ENCODE measurements around the gene LOXHD1. TPM values are rescaled to one million over a fixed set of nuclear protein-coding genes. Genes with fewer than 3 reads are reported as not detected.

LOXHD1 gene
- total and polyA plus RNA-seq, 2 of the 13 experiments (the other 11 are each of a cell fraction or from before 2014, with no cell fraction given), result not detected

DNA sequence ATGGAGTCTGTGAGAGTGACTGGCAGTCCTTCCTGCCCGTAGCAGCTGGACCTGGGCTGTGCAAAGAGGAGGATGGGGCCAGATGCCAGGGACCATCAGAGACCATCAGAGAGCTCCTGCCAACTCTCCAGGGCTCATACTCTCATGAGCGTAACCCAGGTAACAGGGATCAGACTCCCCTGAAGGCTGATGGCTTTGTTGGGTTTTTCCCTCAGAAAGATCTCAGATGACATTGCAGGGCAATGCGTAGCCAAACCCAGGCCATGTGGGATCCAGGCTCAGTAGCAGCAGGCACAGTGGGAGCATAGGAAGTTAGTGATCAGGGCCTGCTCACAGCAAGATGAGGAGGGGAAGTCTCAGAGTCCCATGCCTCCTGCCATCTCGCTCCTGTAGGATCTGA, 218.0 kb downstream of the LOXHD1 start (continued):
- no peak for TF ChIP-seq ZFP90 (CRISPR knock-in tag; IDR thresholded peaks at IDR 0.05; ENCODE audit: borderline replicate concordance)
- TF ChIP-seq, protein P1, sequence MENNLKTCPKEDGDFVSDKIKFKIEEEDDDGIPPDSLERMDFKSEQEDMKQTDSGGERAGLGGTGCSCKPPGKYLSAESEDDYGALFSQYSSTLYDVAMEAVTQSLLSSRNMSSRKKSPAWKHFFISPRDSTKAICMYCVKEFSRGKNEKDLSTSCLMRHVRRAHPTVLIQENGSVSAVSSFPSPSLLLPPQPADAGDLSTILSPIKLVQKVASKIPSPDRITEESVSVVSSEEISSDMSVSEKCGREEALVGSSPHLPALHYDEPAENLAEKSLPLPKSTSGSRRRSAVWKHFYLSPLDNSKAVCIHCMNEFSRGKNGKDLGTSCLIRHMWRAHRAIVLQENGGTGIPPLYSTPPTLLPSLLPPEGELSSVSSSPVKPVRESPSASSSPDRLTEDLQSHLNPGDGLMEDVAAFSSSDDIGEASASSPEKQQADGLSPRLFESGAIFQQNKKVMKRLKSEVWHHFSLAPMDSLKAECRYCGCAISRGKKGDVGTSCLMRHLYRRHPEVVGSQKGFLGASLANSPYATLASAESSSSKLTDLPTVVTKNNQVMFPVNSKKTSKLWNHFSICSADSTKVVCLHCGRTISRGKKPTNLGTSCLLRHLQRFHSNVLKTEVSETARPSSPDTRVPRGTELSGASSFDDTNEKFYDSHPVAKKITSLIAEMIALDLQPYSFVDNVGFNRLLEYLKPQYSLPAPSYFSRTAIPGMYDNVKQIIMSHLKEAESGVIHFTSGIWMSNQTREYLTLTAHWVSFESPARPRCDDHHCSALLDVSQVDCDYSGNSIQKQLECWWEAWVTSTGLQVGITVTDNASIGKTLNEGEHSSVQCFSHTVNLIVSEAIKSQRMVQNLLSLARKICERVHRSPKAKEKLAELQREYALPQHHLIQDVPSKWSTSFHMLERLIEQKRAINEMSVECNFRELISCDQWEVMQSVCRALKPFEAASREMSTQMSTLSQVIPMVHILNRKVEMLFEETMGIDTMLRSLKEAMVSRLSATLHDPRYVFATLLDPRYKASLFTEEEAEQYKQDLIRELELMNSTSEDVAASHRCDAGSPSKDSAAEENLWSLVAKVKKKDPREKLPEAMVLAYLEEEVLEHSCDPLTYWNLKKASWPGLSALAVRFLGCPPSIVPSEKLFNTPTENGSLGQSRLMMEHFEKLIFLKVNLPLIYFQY (CRISPR knock-in tag; IDR thresholded peaks at IDR 0.05; ENCODE audit: borderline replicate concordance), result no peak
- no peak for TF ChIP-seq BHLHE40 (IDR thresholded peaks at IDR 0.05; ENCODE audit: low read length)
- TF ChIP-seq AHR (CRISPR knock-in tag; IDR thresholded peaks at IDR 0.05), result no peak

DNA sequence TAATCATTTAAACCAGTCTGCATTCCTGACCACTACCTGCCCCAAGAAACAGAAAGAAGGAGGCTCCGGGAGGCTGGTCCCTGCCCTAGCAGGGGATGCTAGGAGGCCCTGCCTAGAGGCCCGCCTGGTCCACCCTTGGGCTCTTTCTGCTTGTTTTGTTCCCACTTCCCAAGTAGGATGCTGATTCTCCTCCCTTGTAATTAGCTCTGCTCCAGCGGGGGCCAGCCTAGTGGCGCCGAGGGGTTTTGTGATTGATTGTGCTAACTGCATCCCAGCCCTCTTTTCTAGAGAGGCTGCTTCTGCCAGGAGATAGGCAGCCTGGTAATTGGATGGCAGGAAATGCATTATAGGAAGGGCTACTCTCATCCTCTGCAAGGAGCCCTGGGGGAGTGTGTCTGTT, 220.0 kb downstream of the LOXHD1 start:
- Histone ChIP-seq H3K9me3 (ENCODE audit: low read length) (no peaks in the 10 kb centered on the region), H3K36me3 (replicated peaks in 1 of 2; ENCODE audit: control insufficient read depth in 1 of 2, insufficient read depth in 2 of 2, low read length in 2 of 2) (no peaks in the 10 kb centered on the region), H3K9ac (ENCODE audit: insufficient read depth, low read depth, low read length) (no peak overlapping the region), H3K4me3 (replicated peaks in 1 of 3; ENCODE audit: insufficient read depth in 1 of 3, low read depth in 2 of 3, low read length in 3 of 3) (no peak overlapping the region), H3K4me2 (ENCODE audit: low read depth, low read length) (no peak overlapping the region), H3K4me1 (ENCODE audit: insufficient read depth, low read length) (no peaks in the 10 kb centered on the region), H2AFZ (ENCODE audit: low read length) (no peak overlapping the region), H3K79me2 (ENCODE audit: insufficient read depth, low read length) (no peaks in the 10 kb centered on the region), H4K20me1 (ENCODE audit: insufficient read depth, low read length) (no peaks in the 10 kb centered on the region), H3K27ac (ENCODE audit: extremely low read length, insufficient read depth, low read length) (no peak overlapping the region), H3K27me3 (ENCODE audit: control insufficient read depth in 1 of 2, insufficient read depth in 2 of 2, low read length in 2 of 2) (peaks cover 0 to 7% of the 10 kb centered on the region in 2 experiments; a peak in 2 of 5 replicates)
- BruUV-seq (replicated peaks), result no TSS peak
- DNase-seq (ENCODE audit: low spot score) (no peak), ATAC-seq (no peak), FAIRE-seq (no peak)
- 4% methylated on average over 5 of the region's 5 CpGs for WGBS (ENCODE audit: low lambda C conversion rate)
- ChIA-PET POLR2A (no interaction called here), CTCF (ENCODE audit: low intra/inter-chr PET ratio, low total read pairs) (no interaction called here)
- intact Hi-C loops (cut with micrococcal nuclease; ENCODE audit: unreplicated experiment), result no loop called here
- in situ Hi-C loops (cut with HindIII; ENCODE audit: extremely low pct_ligation_motif_present, low pct_unique_long_range_greater_than_20kb), result no loop called here
- TF ChIP-seq HIVEP1 (CRISPR knock-in tag; IDR thresholded peaks at IDR 0.05) (no peak), HOXA7 (CRISPR knock-in tag; IDR thresholded peaks at IDR 0.05) (no peak), ZNF20 (CRISPR knock-in tag; IDR thresholded peaks at IDR 0.05) (no peak), ZNF333 (CRISPR knock-in tag; IDR thresholded peaks at IDR 0.05; ENCODE audit: borderline replicate concordance) (no peak), PHF20 (CRISPR knock-in tag; IDR thresholded peaks at IDR 0.05) (no peak), FOSL1 (CRISPR knock-in tag; IDR thresholded peaks at IDR 0.05; ENCODE audit: borderline replicate concordance) (no peak), MAFF (IDR thresholded peaks at IDR 0.05; ENCODE audit: low read depth, low read length) (no peak), MED13 (CRISPR knock-in tag; IDR thresholded peaks at IDR 0.05) (no peak)
- TF ChIP-seq, protein P2, sequence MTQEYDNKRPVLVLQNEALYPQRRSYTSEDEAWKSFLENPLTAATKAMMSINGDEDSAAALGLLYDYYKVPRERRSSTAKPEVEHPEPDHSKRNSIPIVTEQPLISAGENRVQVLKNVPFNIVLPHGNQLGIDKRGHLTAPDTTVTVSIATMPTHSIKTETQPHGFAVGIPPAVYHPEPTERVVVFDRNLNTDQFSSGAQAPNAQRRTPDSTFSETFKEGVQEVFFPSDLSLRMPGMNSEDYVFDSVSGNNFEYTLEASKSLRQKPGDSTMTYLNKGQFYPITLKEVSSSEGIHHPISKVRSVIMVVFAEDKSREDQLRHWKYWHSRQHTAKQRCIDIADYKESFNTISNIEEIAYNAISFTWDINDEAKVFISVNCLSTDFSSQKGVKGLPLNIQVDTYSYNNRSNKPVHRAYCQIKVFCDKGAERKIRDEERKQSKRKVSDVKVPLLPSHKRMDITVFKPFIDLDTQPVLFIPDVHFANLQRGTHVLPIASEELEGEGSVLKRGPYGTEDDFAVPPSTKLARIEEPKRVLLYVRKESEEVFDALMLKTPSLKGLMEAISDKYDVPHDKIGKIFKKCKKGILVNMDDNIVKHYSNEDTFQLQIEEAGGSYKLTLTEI (CRISPR knock-in tag; conservative IDR thresholded peaks at IDR 0.05), result no peak
- TF ChIP-seq, protein P3, sequence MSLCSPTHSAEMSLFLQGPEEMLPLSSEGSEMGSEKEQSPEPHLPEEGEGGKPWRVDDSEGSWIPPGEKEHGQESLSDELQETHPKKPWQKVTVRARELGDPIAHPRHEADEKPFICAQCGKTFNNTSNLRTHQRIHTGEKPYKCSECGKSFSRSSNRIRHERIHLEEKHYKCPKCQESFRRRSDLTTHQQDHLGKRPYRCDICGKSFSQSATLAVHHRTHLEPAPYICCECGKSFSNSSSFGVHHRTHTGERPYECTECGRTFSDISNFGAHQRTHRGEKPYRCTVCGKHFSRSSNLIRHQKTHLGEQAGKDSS (CRISPR knock-in tag; IDR thresholded peaks at IDR 0.05; ENCODE audit: borderline replicate concordance, low read depth), result no peak
- TF ChIP-seq, protein P4, sequence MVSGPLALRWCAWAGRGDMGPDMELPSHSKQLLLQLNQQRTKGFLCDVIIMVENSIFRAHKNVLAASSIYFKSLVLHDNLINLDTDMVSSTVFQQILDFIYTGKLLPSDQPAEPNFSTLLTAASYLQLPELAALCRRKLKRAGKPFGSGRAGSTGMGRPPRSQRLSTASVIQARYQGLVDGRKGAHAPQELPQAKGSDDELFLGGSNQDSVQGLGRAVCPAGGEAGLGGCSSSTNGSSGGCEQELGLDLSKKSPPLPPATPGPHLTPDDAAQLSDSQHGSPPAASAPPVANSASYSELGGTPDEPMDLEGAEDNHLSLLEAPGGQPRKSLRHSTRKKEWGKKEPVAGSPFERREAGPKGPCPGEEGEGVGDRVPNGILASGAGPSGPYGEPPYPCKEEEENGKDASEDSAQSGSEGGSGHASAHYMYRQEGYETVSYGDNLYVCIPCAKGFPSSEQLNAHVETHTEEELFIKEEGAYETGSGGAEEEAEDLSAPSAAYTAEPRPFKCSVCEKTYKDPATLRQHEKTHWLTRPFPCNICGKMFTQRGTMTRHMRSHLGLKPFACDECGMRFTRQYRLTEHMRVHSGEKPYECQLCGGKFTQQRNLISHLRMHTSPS (CRISPR knock-in tag; IDR thresholded peaks at IDR 0.05; ENCODE audit: low read depth), result no peak
